AG09319 (cell line): Measurements from ENCODE around the gene STAT5B.

Source experiments
- DNase-seq: peaks from one replicate; pipeline ENCODE4 v3.0.0-alpha.2; 2010; ENCODE audit warnings: low read depth; ENCODE audit errors: extremely low read depth
- TF ChIP-seq, protein P1 (sequence below): IDR thresholded peaks from 2 replicates; pipeline ENCODE4 v1.5.1; 2011; ENCODE audit warnings: low read depth, mild to moderate bottlenecking, inconsistent platforms, low read length, moderate library complexity

The STAT5B gene

DNA sequence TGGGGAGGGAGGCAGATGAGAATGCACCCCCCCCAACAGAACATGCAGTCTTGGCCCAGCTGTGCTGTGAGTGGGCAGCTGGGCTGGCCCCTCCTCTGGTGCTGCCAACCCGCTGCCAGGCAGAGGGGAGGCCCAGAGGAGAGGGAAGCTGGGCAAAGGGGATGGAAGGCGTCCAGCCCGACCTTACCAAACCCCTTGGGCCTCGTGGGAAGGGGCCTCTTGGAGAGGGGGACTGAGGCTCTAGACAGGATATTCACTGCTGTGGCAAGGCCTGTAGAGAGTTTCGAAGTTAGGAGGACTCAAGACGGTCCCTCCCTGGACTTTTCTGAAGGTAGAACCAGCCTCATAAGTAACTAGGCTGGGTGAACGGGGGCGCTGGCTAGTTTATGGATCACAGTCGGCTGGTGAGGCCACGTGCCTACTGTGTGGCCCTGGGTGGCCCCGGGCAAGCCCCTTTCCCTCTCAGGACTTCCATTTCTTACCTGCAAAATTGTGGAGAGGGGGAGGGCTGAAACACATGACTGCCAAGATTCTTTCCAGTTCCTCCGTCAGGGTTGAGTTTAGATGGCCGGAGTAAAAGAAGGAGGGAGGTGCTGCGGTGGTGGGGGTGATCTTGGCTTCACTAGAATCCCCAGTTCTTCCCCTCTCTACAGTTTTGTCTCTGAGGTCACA lies 11.2 kb upstream of the STAT5B start:
- DNase-seq = no peak
- TF ChIP-seq, protein P1, sequence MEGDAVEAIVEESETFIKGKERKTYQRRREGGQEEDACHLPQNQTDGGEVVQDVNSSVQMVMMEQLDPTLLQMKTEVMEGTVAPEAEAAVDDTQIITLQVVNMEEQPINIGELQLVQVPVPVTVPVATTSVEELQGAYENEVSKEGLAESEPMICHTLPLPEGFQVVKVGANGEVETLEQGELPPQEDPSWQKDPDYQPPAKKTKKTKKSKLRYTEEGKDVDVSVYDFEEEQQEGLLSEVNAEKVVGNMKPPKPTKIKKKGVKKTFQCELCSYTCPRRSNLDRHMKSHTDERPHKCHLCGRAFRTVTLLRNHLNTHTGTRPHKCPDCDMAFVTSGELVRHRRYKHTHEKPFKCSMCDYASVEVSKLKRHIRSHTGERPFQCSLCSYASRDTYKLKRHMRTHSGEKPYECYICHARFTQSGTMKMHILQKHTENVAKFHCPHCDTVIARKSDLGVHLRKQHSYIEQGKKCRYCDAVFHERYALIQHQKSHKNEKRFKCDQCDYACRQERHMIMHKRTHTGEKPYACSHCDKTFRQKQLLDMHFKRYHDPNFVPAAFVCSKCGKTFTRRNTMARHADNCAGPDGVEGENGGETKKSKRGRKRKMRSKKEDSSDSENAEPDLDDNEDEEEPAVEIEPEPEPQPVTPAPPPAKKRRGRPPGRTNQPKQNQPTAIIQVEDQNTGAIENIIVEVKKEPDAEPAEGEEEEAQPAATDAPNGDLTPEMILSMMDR = no peak

DNA sequence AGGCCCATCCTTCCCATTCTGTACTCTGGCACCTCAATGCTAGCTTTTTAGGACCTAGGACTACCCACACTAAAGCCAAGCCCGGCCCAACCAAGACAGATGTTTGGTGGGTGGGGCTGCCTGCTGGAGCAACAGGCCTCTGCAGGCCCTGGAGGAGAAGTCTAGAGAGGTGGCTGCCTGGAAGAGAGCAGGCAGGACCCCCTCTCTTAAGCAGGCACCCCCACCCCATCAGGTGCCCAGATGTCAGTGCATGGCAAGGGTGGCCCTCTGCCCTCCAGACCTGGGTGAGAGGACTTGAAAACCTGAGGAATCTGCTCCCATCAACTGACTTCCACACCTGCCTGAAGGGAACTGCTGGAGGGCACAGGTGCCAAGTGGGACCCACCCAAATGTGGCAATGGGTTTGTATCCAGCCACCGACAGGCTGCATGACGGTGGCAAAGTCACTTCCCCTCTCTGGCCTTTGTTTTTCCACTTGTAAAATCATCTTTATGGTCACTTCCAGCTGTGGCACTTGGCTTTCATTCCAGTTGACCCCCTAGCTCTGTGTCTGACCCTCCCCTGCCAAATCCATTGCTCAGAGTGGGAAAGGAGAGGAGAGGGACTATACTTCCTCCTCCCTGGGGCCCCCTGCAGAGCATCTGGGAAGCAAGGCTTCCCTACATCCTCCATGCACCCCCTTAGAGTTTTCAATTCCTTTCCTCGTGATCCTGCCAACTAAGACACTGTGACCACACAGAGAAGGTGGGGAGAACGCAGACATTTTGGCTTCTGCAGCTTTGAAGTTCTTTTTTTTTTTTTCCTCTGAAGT lies 10.4 kb upstream of the STAT5B start:
- DNase-seq = no peak
- TF ChIP-seq, protein P1 = no peak

DNA sequence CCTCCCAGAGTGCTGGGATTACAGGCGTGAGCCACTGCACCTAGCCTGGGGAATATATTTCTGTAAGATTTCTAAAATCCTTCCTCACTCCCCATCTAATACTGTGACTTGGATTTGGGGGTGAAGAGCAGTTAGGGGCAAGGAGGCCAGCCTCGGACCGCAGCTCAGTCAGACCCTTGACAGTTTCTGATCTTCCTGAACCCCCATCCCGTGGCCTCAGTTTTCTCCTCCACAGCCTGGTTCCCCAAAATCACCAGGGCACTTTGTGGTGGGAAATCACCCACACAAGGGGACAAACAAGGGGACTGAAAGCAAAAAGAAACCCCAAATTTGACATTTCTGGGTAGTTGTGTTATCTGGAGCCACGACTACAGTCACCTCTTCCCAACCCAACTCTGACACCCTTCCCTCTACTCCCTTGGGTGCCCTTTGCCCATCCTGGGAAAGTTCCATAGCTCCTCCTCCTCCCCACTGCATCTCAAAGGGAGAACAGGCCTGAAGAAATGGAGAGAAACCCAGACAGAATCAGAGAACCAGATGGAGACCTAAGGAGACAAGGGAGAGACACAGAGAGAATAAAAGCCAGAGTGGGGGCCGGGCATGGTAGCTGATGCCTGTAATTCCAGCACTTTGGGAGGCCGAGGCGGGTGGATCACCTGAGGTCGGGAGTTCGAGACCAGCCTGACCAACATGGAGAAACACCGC lies 9.3 kb upstream of the STAT5B start:
- TF ChIP-seq, protein P1 = no peak
- no peak for DNase-seq

DNA sequence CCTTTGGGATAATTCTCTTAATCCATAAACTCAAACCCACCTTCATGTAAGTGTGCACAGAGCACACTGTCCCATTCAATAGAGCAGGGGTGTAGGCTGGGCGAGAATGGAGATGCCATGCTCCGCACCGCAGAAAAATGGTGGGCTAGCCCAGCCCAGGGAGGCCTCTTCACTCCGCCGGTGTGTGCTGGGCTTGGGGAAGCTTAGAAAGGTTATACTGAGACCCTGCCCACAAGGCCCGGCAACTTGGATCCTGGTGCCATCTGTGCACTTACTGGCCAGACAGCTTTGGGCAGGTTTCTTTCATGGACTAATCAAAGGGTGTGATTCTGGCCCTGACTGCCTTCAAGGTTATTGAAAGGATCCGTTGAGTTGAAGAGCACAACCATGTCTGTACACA lies 8.4 kb upstream of the STAT5B start:
- TF ChIP-seq, protein P1 = no peak
- DNase-seq = no peak

DNA sequence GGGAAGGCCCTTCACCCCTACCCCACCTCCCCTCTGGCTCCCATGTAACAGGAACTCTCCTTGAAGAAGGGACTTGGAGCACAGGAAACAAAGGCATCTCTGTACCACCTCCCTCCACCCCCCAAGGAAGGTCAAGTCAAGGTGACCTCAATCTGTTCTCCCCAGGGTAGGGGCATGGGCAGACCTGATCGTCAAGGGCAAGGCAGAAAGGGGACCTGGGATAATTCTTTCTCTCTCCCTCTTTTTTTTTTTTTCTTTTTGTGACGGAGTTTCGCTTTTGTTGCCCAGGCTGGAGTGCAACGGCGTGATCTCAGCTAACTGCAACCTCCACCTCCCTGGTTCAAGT lies 7.8 kb upstream of the STAT5B start:
- no peak for DNase-seq
- TF ChIP-seq, protein P1 = no peak

DNA sequence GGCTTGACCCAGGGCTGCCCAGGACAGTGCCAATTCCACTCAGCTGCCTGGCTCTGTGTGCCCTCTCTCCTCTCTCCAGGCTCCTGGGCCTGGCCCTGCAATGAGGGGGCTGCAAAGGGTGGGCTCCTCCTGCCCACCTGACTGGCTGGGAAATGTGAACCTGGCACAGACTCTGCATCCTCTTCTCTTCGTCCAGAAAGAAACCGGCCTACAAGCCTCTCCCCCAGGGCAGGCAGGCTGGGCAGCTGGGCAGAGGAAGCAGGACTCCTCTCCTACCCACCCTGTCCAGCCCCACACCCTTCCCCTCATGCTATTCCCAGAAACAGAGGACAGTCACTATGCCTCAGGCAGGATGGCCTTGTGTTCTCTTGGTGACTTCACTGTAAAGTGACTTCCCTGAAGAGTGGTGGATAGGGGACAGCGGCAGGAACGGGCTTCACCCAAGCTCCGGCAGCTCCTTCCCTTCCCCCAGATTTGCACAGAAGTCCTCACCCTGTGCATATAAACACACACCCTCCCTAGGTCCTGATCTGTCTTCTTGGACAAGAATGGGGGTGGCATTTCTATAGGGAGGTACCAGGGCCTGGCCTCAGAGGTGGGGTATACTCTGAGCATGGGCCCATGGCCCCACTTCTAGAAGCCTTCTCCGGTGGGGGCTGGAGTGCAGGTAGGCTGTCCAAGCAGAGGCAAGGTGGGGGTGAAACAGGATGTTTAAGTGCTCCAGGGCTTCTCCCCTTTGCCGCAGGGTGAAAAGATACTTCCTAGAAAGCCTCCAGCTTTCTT lies 7.2 kb upstream of the STAT5B start:
- TF ChIP-seq, protein P1 = no peak
- DNase-seq = no peak
